ENCODE results near the gene PISD.

DNA sequence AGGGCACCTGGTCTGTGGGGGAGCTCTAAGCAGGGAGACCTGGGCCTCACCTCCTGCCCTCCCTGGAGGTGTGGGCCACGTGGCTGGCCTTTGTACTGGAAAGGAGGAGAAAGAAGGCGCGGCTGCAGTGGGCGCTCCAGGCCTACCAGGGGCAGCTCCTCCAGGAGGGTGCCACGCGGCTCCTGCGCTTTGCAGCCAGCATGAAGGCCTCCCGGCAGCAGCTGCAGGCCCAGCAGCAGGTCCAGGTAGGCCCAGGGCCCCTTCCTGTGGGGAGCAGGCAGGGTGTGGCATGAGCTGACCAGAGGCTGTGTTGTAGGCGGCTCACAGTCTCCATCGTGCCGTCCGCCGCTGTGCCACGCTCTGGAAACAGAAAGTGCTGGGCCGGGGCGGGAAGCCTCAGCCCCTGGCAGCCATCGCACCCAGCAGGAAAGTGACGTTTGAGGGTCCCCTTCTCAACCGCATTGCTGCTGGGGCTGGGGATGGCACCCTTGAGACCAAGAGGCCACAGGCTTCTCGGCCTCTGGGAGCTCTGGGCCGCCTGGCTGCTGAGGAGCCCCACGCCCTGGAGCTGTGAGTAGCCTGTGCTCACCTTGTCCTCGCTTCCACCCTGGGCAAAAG lies 48.6 kb downstream of the PISD start:
- TF ChIP-seq, protein P1, sequence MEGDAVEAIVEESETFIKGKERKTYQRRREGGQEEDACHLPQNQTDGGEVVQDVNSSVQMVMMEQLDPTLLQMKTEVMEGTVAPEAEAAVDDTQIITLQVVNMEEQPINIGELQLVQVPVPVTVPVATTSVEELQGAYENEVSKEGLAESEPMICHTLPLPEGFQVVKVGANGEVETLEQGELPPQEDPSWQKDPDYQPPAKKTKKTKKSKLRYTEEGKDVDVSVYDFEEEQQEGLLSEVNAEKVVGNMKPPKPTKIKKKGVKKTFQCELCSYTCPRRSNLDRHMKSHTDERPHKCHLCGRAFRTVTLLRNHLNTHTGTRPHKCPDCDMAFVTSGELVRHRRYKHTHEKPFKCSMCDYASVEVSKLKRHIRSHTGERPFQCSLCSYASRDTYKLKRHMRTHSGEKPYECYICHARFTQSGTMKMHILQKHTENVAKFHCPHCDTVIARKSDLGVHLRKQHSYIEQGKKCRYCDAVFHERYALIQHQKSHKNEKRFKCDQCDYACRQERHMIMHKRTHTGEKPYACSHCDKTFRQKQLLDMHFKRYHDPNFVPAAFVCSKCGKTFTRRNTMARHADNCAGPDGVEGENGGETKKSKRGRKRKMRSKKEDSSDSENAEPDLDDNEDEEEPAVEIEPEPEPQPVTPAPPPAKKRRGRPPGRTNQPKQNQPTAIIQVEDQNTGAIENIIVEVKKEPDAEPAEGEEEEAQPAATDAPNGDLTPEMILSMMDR (IDR thresholded peaks at IDR 0.05), result no peak
- TF ChIP-seq EP300 (IDR thresholded peaks at IDR 0.05), result no peak

All from stomach (tissue), 4 donors.